Measurements from ENCODE around the gene SLBP.

GRCh38 chr4:1682860-1683259, 29.3 kb downstream of the SLBP start:
- TF ChIP-seq EP300 (IDR thresholded peaks at IDR 0.05; ENCODE audit: borderline replicate concordance) (no peak), MAX (IDR thresholded peaks at IDR 0.05) (no peak), FOXM1 (IDR thresholded peaks at IDR 0.05; ENCODE audit: borderline replicate concordance, low read depth) (no peak), RAD21 (IDR thresholded peaks at IDR 0.05; ENCODE audit: low read depth) (no peak), YY1 (IDR thresholded peaks at IDR 0.05; ENCODE audit: low read depth) (no peak), EGR1 (IDR thresholded peaks at IDR 0.05) (no peak), REST (IDR thresholded peaks at IDR 0.05; ENCODE audit: low read depth) (no peak), CEBPB (IDR thresholded peaks at IDR 0.05) (no peak)

Data from Ishikawa (cell line).